Osteocyte (in vitro differentiated cells): ENCODE results near the gene RXRA. TPM values are rescaled to one million over a fixed set of nuclear protein-coding genes. Genes with fewer than 3 reads are reported as not detected.

Source experiments
- DNase-seq: peaks from one replicate; pipeline ENCODE4 v3.0.0; 2021; ENCODE audit warnings: mixed read lengths; ENCODE audit not compliant: unreplicated experiment; ENCODE audit errors: extremely low spot score
- H3K27ac Mint-ChIP-seq: one replicate; pipeline ENCODE4 v1.8.0; 2021; ENCODE audit warnings: mild to moderate bottlenecking, mixed read lengths; ENCODE audit not compliant: unreplicated experiment
- H3K27me3 Mint-ChIP-seq: one replicate; pipeline ENCODE4 v1.8.0; 2021; ENCODE audit warnings: mixed read lengths; ENCODE audit not compliant: unreplicated experiment
- H3K36me3 Mint-ChIP-seq: one replicate; pipeline ENCODE4 v1.8.0; 2021; ENCODE audit warnings: mixed read lengths; ENCODE audit not compliant: unreplicated experiment
- H3K4me1 Mint-ChIP-seq: one replicate; pipeline ENCODE4 v1.8.0; 2021; ENCODE audit warnings: mixed read lengths; ENCODE audit not compliant: unreplicated experiment
- H3K4me3 Mint-ChIP-seq: one replicate; pipeline ENCODE4 v1.8.0; 2021; ENCODE audit warnings: mild to moderate bottlenecking, moderate library complexity, mixed read lengths; ENCODE audit not compliant: unreplicated experiment
- H3K9me3 Mint-ChIP-seq: one replicate; pipeline ENCODE4 v1.8.0; 2021; ENCODE audit warnings: mixed read lengths; ENCODE audit not compliant: unreplicated experiment
- total RNA-seq: library from RNA; stranded (reverse); gene quantifications from 2 replicates; pipeline ENCODE4 v1.2.1, GENCODE V29; 2021
- TF ChIP-seq, protein P1 (sequence below): fragments of 200-600 bp; sonication (generic); IDR thresholded peaks from 2 replicates; pipeline ENCODE4 v1.5.0; 2021; ENCODE audit warnings: antibody characterized with exemption, mild to moderate bottlenecking, moderate library complexity

The RXRA gene
- total RNA-seq, 1 donor from 2014 or later: 82.2 TPM

- TF ChIP-seq, protein P1, sequence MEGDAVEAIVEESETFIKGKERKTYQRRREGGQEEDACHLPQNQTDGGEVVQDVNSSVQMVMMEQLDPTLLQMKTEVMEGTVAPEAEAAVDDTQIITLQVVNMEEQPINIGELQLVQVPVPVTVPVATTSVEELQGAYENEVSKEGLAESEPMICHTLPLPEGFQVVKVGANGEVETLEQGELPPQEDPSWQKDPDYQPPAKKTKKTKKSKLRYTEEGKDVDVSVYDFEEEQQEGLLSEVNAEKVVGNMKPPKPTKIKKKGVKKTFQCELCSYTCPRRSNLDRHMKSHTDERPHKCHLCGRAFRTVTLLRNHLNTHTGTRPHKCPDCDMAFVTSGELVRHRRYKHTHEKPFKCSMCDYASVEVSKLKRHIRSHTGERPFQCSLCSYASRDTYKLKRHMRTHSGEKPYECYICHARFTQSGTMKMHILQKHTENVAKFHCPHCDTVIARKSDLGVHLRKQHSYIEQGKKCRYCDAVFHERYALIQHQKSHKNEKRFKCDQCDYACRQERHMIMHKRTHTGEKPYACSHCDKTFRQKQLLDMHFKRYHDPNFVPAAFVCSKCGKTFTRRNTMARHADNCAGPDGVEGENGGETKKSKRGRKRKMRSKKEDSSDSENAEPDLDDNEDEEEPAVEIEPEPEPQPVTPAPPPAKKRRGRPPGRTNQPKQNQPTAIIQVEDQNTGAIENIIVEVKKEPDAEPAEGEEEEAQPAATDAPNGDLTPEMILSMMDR: no peak
- H3K36me3 Mint-ChIP-seq: peaks cover 4% of the 10 kb centered on the region
- H3K4me3 Mint-ChIP-seq: no peak overlapping the region
- H3K27ac Mint-ChIP-seq: no peak overlapping the region
- no peaks in the 10 kb centered on the region for H3K27me3 Mint-ChIP-seq
- H3K4me1 Mint-ChIP-seq: peaks cover 7% of the 10 kb centered on the region
- no peak for DNase-seq
- no peaks in the 10 kb centered on the region for H3K9me3 Mint-ChIP-seq
Measured at GRCh38 chr9:134427153-134427782, 101.0 kb downstream of the RXRA start.

- no peak for DNase-seq
- H3K4me1 Mint-ChIP-seq: peaks cover 16% of the 10 kb centered on the region
- H3K9me3 Mint-ChIP-seq: no peaks in the 10 kb centered on the region
- TF ChIP-seq, protein P1: no peak
- no peak overlapping the region for H3K27ac Mint-ChIP-seq
- H3K4me3 Mint-ChIP-seq: no peak overlapping the region
- no peaks in the 10 kb centered on the region for H3K27me3 Mint-ChIP-seq
- peaks cover 7% of the 10 kb centered on the region for H3K36me3 Mint-ChIP-seq
Measured at GRCh38 chr9:134428559-134428958, 102.3 kb downstream of the RXRA start.

GRCh38 chr9:134429007-134429406 is 102.8 kb downstream of the RXRA start:
- peaks cover 7% of the 10 kb centered on the region for H3K36me3 Mint-ChIP-seq
- no peak overlapping the region for H3K4me3 Mint-ChIP-seq
- no peak overlapping the region for H3K27ac Mint-ChIP-seq
- H3K4me1 Mint-ChIP-seq: peaks cover 17% of the 10 kb centered on the region
- DNase-seq: no peak
- TF ChIP-seq, protein P1: no peak
- no peaks in the 10 kb centered on the region for H3K9me3 Mint-ChIP-seq
- H3K27me3 Mint-ChIP-seq: no peaks in the 10 kb centered on the region

DNA sequence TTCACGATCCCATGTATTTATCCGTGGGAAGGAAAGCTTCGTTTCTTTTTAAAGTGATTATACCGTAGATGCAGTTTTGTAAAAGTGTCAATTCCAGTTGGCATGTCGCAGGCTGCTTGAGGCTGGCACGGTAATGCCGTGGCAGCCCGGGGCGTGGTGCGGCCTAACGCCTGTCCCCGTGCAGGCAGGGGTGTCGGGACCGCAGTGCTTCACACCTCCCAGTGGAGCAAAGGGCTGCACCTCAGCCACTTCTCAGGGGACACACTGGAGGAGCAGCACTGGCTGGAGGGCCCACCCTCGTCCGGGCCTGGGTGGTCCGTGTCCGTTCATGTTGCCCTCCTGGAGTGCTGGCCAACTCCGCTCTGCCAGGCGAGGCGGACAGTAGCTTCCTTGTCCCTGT is 103.2 kb downstream of the RXRA start:
- no peaks in the 10 kb centered on the region for H3K9me3 Mint-ChIP-seq
- TF ChIP-seq, protein P1: no peak

GRCh38 chr9:134431095-134431494 is 104.8 kb downstream of the RXRA start:
- no peaks in the 10 kb centered on the region for H3K27me3 Mint-ChIP-seq
- TF ChIP-seq, protein P1: no peak
- DNase-seq: no peak

More for the DNA sequence above, 103.2 kb downstream of the RXRA start:
- Mint-ChIP-seq H3K4me3 (no peak overlapping the region), H3K36me3 (peaks cover 10% of the 10 kb centered on the region), H3K27ac (no peak overlapping the region), H3K4me1 (peaks cover 22% of the 10 kb centered on the region), H3K27me3 (no peaks in the 10 kb centered on the region)
- no peak for DNase-seq

More at GRCh38 chr9:134431095-134431494, 104.8 kb downstream of the RXRA start:
- H3K4me1 Mint-ChIP-seq: peaks cover 36% of the 10 kb centered on the region
- H3K27ac Mint-ChIP-seq: peak overlapping the region; percentile 52
- no peak overlapping the region for H3K4me3 Mint-ChIP-seq
- H3K36me3 Mint-ChIP-seq: peaks cover 12% of the 10 kb centered on the region
- H3K9me3 Mint-ChIP-seq: no peaks in the 10 kb centered on the region
